CD14-positive monocyte (primary cell): ENCODE measurements around the gene TFF1. TPM values are rescaled to one million over a fixed set of nuclear protein-coding genes. Genes with fewer than 3 reads are reported as not detected.

Experiments used
- DNase-seq, 3 donors: peaks; one replicate each; pipeline ENCODE4 v3.0.0-alpha.2; 2011 to 2022
- H2AFZ ChIP-seq: 2 replicates; pipeline ENCODE4 v1.6.0; 2012; ENCODE audit warnings: mild to moderate bottlenecking, low read depth, low read length, inconsistent platforms; ENCODE audit not compliant: insufficient read depth, poor library complexity, severe bottlenecking
- H3K27ac ChIP-seq, 2 donors: 1 replicate in 1 of 2; 2 replicates in 1 of 2; pipeline ENCODE4 v1.5.1; 2012 to 2013; ENCODE audit warnings: low read length in 2 of 2, control low read depth in 1 of 2, inconsistent platforms in 1 of 2, low read depth in 1 of 2, mild to moderate bottlenecking in 1 of 2
- H3K27me3 ChIP-seq, 2 donors: one replicate each; pipeline versions ENCODE4 v1.6.0 to v1.6.1; 2011 to 2013; ENCODE audit warnings: low read length in 2 of 2; ENCODE audit not compliant: control insufficient read depth in 2 of 2, insufficient read depth in 2 of 2
- H3K36me3 ChIP-seq, 2 donors: replicated peaks in 1 of 2; 1 replicate in 1 of 2; 2 replicates in 1 of 2; pipeline versions ENCODE4 v1.5.1 to v1.6.1; 2012 to 2013; ENCODE audit warnings: low read length in 2 of 2, control low read depth in 1 of 2, inconsistent platforms in 1 of 2, mild to moderate bottlenecking in 1 of 2; ENCODE audit not compliant: insufficient read depth in 2 of 2, control insufficient read depth in 1 of 2
- H3K4me1 ChIP-seq, 2 donors: 1 replicate in 1 of 2; 2 replicates in 1 of 2; pipeline versions ENCODE4 v1.5.1 to v1.6.1; 2012 to 2013; ENCODE audit warnings: low read length in 2 of 2, control low read depth in 1 of 2, inconsistent platforms in 1 of 2, mild to moderate bottlenecking in 1 of 2, moderate library complexity in 1 of 2; ENCODE audit not compliant: insufficient read depth in 2 of 2, control insufficient read depth in 1 of 2
- H3K4me2 ChIP-seq: replicated peaks from 2 replicates; pipeline ENCODE3; 2012; ENCODE audit warnings: low read length, moderate library complexity, mild to moderate bottlenecking; ENCODE audit not compliant: poor library complexity, severe bottlenecking; ENCODE audit errors: extremely low read depth
- H3K4me3 ChIP-seq, 3 experiments: fragments of 200-600 bp in 1 of 3; sonication (generic) in 1 of 3; replicated peaks in 1 of 3; 1 replicate in 2 of 3; 2 replicates in 1 of 3; pipeline ENCODE4 v1.5.1; 2011 to 2013; ENCODE audit warnings: low read length in 3 of 3, mild to moderate bottlenecking in 3 of 3, control low read depth in 2 of 3, low read depth in 2 of 3, inconsistent platforms in 1 of 3, moderate library complexity in 1 of 3
- H3K79me2 ChIP-seq: 2 replicates; pipeline ENCODE4 v1.6.0; 2012; ENCODE audit warnings: mild to moderate bottlenecking, control low read depth, inconsistent platforms, low read length, moderate library complexity; ENCODE audit not compliant: insufficient read depth
- H3K9ac ChIP-seq: 2 replicates; pipeline ENCODE4 v1.6.0; 2017; ENCODE audit warnings: low read length, mild to moderate bottlenecking; ENCODE audit not compliant: insufficient read depth, poor library complexity, severe bottlenecking
- H3K9me3 ChIP-seq, 2 donors: replicated peaks in 1 of 2; 1 replicate in 1 of 2; 2 replicates in 1 of 2; pipeline versions ENCODE4 v1.5.1 to v1.6.1; 2012 to 2013; ENCODE audit warnings: low read length in 2 of 2, control low read depth in 1 of 2; ENCODE audit not compliant: control insufficient read depth in 1 of 2, insufficient read depth in 1 of 2
- H4K20me1 ChIP-seq: 2 replicates; pipeline ENCODE4 v1.6.0; 2012; ENCODE audit warnings: mild to moderate bottlenecking, low read length, control low read depth, moderate library complexity; ENCODE audit not compliant: insufficient read depth
- H3K27ac Mint-ChIP-seq, 7 donors: one replicate each; pipeline ENCODE4 v1.8.0; 2020; ENCODE audit warnings: mild to moderate bottlenecking in 7 of 7, mixed read lengths in 7 of 7, moderate library complexity in 6 of 7, inconsistent platforms in 2 of 7
- H3K27me3 Mint-ChIP-seq, 3 donors: one replicate each; pipeline ENCODE4 v1.8.0; 2021 to 2022; ENCODE audit warnings: low read depth in 3 of 3, mild to moderate bottlenecking in 3 of 3, mixed read lengths in 3 of 3, moderate library complexity in 3 of 3, inconsistent platforms in 1 of 3
- H3K36me3 Mint-ChIP-seq, 2 donors: one replicate each; pipeline ENCODE4 v1.8.0; 2020; ENCODE audit warnings: mixed read lengths in 2 of 2, inconsistent platforms in 1 of 2, mild to moderate bottlenecking in 1 of 2
- H3K4me1 Mint-ChIP-seq: one replicate; pipeline ENCODE4 v1.8.0; 2020; ENCODE audit warnings: mild to moderate bottlenecking, mixed read lengths
- H3K4me3 Mint-ChIP-seq, 2 donors: one replicate each; pipeline ENCODE4 v1.8.0; 2020; ENCODE audit warnings: mild to moderate bottlenecking in 2 of 2, mixed read lengths in 2 of 2, moderate library complexity in 1 of 2
- H3K9me3 Mint-ChIP-seq, 7 donors: one replicate each; pipeline ENCODE4 v1.8.0; 2020 to 2022; ENCODE audit warnings: mixed read lengths in 7 of 7, mild to moderate bottlenecking in 6 of 7, moderate library complexity in 6 of 7, inconsistent platforms in 2 of 7
- WGBS: methylation state at CpG from one replicate; pipeline ENCODE4 v1.1.5; 2013; ENCODE audit warnings: missing lambda C conversion rate; ENCODE audit not compliant: insufficient coverage; 5-methylcytosine and 5-hydroxymethylcytosine counted together
- intact Hi-C, 2 donors: fragments of 100-400 bp; cut with micrococcal nuclease; formaldehyde crosslinking; loops; one replicate each; pipeline versions ENCODE4 v1.15.0 to v1.15.1; 2023
- polyA plus RNA-seq, 3 donors: library from polyadenylated mRNA; depleted of rRNA in 1 of 3; unstranded in 2 of 3; stranded (reverse) in 1 of 3; fragments of 300-500 nt in 2 of 3; fragments of >200 nt in 1 of 3; fragmentation: Illumina TruSeq in 2 of 3; gene quantifications; 1 replicate in 2 of 3; 2 replicates in 1 of 3; pipeline ENCODE4 v1.2.3, GENCODE V29; 2012 to 2021
- TF ChIP-seq, protein P1 (sequence below): fragments of 200-600 bp; IDR thresholded peaks from one replicate; pipeline ENCODE4 v1.8.0; 2022; ENCODE audit warnings: antibody characterized with exemption, mild to moderate bottlenecking

The TFF1 gene
- polyA plus RNA-seq, 3 donors, result not detected

DNA sequence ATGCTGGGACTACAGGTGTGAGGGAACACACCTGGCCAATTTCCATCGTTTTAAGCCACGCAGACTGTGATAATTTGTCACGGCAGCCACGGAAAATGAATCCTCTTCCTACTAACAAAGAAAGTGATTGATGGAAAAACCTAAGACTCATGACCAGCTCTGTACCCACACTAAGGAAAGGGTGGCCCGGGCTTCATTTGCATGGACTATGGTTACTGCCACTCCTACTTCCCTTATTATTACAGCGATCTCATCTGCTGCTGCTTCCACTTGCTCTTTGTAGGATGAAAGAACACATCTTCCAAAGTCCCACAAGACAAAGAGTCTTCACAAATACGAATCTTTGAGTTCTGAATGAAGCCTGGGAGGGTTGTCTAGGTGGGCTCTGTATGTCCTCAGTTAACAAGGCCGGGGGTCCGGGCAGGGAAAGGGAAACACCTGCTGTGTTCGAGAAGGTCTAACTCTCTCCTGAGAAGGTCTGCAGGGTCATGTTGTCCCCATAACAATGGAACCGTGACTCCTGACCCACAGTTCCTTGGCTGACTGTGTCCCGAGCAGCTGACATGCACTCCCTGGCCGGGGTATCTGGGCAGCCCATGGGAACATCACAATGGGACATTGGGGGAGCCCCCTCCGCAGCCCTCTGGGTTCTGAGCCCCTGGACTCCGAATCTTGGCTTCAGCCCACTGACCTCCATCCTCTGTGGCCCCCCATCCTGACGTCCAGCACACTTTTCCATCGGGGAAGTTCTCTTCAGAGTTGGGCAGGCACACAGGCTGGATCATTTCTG is 13.3 kb upstream of the TFF1 start:
- Histone ChIP-seq H4K20me1 (no peaks in the 10 kb centered on the region), H3K36me3 (no peaks in the 10 kb centered on the region), H3K4me1 (peaks cover 0 to 5% of the 10 kb centered on the region in 2 donors), H3K4me2 (no peak overlapping the region), H2AFZ (no peak overlapping the region), H3K27me3 (no peaks in the 10 kb centered on the region), H3K4me3 (no peak overlapping the region), H3K79me2 (no peaks in the 10 kb centered on the region), H3K9ac (no peak overlapping the region), H3K27ac (no peak overlapping the region), H3K9me3 (peaks cover 12 to 20% of the 10 kb centered on the region in 2 donors)
- Mint-ChIP-seq H3K9me3 (peaks cover 7 to 14% (median 13%) of the 10 kb centered on the region in 7 donors), H3K36me3 (no peaks in the 10 kb centered on the region), H3K27ac (no peak overlapping the region), H3K4me3 (peak overlapping the region in 1 of 2 donors; percentile 64), H3K27me3 (peaks cover 3 to 7% (median 4%) of the 10 kb centered on the region in 3 donors), H3K4me1 (peaks cover 24% of the 10 kb centered on the region)
- intact Hi-C loops, result loop anchor here in 1 of 2 donors (5.0 kb wide), 1 partner anchor 68 kb away; no protein-coding TSS in a partner anchor
- TF ChIP-seq, protein P1, sequence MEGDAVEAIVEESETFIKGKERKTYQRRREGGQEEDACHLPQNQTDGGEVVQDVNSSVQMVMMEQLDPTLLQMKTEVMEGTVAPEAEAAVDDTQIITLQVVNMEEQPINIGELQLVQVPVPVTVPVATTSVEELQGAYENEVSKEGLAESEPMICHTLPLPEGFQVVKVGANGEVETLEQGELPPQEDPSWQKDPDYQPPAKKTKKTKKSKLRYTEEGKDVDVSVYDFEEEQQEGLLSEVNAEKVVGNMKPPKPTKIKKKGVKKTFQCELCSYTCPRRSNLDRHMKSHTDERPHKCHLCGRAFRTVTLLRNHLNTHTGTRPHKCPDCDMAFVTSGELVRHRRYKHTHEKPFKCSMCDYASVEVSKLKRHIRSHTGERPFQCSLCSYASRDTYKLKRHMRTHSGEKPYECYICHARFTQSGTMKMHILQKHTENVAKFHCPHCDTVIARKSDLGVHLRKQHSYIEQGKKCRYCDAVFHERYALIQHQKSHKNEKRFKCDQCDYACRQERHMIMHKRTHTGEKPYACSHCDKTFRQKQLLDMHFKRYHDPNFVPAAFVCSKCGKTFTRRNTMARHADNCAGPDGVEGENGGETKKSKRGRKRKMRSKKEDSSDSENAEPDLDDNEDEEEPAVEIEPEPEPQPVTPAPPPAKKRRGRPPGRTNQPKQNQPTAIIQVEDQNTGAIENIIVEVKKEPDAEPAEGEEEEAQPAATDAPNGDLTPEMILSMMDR, result no peak
- DNase-seq, result peak in 2 of 3 donors; percentile 9 to 16
- 81% methylated on average over 14 of the region's 17 CpGs for WGBS

DNA sequence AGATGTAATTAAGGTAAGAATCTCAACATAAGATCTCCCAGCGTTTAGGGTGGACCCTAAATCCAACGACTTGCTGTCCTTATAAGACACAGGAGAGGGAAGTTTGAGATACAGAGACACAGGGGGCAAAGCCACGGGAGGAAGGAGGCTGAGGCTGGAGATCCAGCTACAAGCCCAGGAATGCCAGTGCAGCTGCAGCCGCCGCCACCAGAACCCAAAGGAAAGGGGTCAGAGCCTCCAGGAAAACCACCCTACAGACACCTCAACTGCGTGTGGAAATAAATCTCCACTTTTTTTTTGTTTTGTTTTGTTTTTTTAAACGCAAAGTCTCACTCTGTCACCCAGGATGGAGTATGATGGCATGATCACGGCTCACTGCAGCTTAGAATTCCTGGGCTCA is 12.1 kb upstream of the TFF1 start:
- H3K4me1 Mint-ChIP-seq, result peaks cover 16% of the 10 kb centered on the region
- no peak overlapping the region for H3K4me3 Mint-ChIP-seq
- DNase-seq, result no peak
- Histone ChIP-seq H3K79me2 (no peaks in the 10 kb centered on the region), H3K36me3 (no peaks in the 10 kb centered on the region), H3K27me3 (no peaks in the 10 kb centered on the region), H3K9me3 (peaks cover 9 to 20% of the 10 kb centered on the region in 2 donors), H4K20me1 (no peaks in the 10 kb centered on the region), H3K27ac (no peak overlapping the region), H3K9ac (no peak overlapping the region), H3K4me1 (peaks cover 0 to 3% of the 10 kb centered on the region in 2 donors), H3K4me3 (no peak overlapping the region), H2AFZ (no peak overlapping the region), H3K4me2 (no peak overlapping the region)
- peaks cover 7 to 14% (median 12%) of the 10 kb centered on the region in 7 donors for H3K9me3 Mint-ChIP-seq
- TF ChIP-seq, protein P1, result no peak
- WGBS, result 100% methylated on average over 1 of the region's 8 CpGs
- no peaks in the 10 kb centered on the region for H3K36me3 Mint-ChIP-seq
- intact Hi-C loops, result no loop called here
- no peak overlapping the region for H3K27ac Mint-ChIP-seq
- H3K27me3 Mint-ChIP-seq, result peaks cover 3 to 7% (median 6%) of the 10 kb centered on the region in 3 donors
